ENCODE results near the gene GRM8.

DNA sequence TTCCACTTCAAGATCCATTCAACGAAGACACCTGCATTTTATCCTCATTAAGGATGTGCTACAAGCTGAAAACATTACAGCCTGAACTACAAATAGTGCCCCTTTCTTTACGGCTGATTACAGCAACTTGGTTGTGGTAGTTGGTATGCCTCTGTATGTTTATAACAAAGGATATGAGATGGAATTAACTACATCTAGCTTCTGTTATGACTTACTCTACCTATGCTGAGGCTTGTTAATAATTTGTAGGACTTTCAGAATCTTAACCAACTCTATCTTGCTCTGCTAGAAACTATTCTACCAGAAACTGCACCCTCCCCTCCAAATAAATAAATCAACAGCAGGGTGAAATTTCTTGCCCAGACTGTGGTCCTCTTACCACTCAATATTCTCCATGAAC, 448.1 kb downstream of the GRM8 start:
- TF ChIP-seq POLR2A (IDR thresholded peaks at IDR 0.05), result no peak
- no peak for TF ChIP-seq CTCF (IDR thresholded peaks at IDR 0.05)
